HG03558 (cell line): ENCODE results near the gene XRCC6.
A peak's percentile ranks its signal among the peaks of the same experiment; 100 is the strongest.
"Not testable (repeated sequence)": the region's sequence is repeated elsewhere in the genome, so short reads cannot be mapped to it uniquely, and the experiment has no call there.

ENCODE experiments used
- ATAC-seq: cut with Tn5 transposase; IDR thresholded peaks from one replicate; pipeline ENCODE4 v1.9.1; 2021; ENCODE audit warnings: moderate number of reproducible peaks; ENCODE audit not compliant: unreplicated experiment; ENCODE audit errors: extremely low read depth

XRCC6 gene

DNA sequence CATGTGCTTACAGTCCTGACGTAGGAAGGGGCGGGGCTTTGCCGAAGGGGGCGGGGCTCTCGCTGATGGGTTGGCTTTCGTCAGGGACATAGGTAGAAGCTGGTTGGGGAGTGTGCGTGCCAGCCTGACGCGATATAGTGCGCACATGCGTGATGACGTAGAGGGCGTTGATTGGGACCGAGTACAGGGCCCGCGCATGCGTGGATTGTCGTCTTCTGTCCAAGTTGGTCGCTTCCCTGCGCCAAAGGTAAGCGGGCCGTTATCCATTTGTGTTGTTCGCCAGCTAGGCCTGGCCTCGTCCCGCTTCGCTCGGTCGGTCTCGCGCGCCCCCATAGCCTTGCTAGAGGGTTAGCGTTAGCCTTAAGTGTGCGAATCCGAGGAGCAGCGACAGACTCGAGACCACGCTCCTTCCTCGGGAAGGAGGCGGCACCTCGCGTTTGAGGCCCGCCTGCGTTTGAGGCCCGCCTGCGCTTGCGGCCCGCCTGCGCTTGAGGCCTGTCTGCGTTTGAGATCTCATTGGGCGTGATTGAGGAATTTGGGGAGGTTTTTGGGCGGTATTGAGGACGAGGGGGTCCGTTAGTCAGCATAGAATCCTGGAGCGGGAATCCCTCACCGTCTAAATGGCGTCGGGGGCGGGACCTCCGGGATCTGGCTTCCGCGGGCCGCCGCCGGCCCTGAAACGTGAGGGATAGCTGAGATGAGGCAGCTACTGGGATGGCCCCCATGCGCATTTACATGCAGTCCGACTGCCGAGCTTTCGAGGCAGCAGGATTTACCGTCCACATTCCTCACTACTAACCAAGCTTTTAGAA lies at the start of gene XRCC6:
XRCC6 (plus strand) TSS at position 197 of the 812 bp plus-strand sequence. CDS start 710 bp downstream, outside the sequence.
- no peak for ATAC-seq

DNA sequence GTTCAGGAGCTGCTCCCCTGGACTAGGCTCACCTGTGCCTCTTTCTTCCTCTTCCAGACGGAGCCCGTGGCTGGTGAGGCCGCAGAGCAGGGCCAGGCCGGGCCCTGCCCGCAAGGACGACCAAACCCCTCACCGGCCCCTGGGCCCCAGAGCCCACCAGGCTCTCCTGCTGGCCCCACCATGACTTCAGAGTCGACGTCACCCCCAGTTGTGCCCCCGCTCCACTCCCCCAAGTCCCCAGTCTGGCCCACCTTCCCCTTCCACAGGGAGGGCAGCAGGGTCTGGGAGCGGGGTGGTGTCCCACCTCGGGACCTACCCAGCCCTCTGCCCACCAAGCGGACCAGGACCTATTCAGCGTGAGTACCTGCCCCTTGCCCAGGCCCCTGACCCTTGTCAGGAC lies 49.3 kb upstream of the XRCC6 start:
- no peak for ATAC-seq

DNA sequence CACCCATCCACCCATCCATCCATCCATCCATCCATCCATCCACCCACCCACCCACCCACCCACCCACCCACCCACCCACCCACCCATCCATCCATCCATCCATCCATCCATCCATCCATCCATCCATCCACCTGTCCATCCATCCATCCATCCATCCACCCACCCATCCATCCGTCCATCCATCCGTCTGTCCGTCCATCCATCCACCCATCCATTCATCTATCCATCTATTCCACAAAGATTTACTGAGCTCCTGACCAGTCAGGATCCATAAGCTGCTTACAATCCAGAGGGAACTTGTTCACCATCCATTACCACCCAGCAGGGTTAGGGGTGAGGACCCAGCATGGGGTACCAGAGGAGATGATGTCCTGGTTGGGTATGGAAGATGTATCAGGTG lies 48.8 kb upstream of the XRCC6 start:
- not testable (repeated sequence) for ATAC-seq

DNA sequence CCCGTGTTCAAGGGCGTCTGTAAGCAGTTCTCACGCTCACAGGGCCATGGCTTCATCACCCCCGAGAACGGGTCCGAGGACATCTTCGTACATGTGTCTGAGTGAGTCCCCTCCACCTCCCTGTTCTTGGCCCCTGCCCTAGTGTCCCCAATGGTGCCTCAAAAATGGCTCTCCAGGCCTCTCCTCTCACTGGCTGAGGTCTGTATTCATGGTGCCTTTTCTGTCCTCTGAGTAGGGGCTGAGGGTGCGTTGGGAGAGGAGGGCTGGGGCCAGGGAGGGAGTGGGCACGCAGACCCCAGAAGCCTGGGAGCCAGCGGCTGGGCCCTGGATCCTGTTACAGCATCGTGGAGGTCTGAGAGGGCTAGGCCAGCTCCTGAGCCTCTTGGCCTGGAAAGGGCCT lies 47.4 kb upstream of the XRCC6 start:
- ATAC-seq: no peak

DNA sequence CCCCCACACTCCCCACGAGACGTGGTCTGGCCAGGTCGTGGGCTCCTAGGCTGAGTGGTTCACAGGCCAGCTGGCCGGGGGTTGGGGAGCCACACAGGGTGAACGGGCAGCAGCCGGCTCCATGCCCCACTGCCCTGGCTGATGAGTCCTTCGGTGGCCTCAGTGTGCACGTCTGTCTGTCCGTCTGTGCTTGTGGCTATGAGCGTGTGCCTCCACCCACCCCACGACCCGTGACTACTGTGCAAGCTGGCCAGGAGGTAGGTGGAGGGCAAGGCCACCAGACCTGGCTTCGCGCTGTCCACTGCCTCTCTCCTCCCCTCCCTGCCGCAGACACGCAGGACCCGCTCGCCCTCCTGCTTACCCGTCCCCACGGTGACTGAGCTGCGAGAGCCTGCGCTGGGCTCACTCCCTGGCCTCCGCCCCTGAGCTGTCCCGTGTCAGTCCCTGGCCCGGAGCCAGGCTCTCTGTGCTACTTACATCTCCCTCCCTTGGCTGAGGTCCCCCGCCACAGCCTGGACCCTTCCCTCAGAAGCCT lies 46.2 kb upstream of the XRCC6 start:
- no peak for ATAC-seq

DNA sequence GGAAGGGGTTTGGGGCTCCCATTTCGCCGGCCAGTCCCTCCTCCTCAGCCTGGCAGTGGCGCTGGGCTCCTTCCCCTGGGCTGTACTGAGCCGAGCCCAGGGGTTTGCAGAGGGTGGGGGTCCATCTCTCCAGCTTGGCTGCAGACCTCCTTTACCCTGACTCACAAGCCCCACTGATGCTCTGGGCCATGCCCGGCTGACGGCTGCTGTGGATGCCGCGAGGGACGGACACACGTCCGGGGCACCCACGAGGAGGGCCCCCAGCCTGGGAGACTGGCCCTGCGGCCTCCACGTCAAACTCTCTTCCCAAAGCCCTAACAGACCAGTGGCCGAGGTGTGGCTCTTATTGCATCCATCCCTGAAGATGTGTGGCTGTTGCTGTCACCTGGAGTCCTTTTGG lies 45.6 kb upstream of the XRCC6 start:
- no peak for ATAC-seq

DNA sequence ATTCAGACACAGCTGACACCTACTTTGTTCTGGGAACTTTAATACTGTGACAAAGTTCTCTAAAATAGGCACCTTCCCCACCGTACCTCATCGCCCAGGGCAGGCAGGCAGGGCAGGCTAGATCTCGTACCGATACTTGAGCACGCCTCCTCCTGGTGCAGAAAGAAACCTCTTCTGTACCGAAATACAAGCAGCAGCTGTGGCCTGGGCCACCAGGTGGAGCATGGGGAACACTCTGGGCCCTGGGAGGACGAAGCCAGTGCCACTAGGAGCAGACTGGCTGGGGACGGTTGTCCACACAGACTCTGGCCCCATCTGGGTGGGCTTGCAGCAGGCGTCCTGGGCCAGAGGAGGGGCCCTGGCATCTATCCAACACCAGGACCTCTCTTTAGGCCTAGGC lies 44.2 kb upstream of the XRCC6 start:
- no peak for ATAC-seq

DNA sequence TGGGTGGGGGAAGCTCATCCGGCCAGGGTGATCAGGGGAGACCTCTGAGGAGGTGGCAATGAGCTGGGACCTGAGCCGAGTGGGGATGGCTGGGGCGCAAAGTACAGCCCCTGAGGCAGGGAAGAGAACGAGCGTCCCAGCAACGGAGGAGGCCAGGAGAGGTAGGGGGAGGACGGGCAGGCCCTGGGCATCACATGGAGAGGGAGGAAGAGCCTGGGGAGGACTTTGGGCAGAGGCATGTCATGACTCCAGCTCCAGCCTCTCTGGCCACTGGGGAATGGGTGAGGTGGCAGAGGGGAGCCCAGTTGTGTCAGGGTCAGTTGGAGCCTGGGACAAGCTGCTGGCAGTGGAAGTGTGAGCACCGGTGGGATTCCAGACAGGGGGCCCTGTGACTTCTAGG lies 43.0 kb upstream of the XRCC6 start:
- ATAC-seq: no peak

DNA sequence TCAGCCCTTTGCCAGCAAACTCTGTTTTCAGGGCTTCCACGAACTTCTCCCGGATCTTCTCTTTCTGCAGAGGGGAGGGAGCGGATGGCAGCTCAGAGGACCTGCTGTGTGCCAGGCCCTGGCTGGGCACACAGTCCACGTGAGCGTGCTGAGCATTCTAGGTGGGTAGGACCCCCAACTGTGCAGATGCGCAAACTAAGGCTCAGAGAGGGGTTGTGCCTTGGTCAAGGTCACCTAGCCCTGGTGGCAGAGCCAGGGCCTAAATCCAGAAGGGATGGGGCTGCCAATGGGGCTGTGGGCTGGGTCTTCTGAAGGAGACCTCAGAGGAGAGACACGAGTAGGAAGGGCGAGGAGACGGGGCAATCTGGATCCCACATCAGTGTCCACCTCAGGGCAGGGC lies 42.3 kb upstream of the XRCC6 start:
- ATAC-seq: no peak

DNA sequence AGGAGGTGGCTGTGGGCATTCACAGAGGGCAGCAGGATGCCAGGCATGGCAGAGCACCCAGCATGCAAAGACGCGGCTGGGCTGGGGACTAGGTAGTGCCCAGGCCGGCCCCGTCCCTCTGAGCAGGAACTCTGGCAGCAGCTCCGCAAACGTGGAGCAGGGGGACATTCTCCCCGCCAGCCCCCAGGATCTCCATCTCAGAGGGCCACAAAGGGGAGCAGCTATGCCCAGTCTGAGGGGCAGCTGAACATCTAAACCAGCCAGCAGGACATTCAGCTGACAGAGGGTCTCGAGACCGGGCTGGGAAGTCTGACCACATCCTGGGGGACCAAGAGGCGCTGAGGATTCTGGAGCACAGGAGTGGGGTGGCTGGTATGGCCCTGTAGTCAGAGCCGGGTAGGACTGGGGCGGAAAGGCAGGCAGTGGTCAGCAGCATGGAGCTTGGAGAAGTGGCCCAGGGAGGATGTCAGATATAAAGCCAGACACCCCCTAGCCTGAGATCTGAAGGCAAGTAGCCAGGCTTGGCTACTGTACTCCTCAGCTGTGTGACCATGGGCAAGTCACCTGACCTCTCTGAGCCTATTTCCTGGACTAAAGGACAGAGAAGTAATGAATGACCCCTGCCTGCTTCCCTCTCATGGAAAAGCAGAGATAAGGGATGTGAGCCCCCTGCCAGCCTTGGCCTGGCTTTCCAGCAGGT lies 41.6 kb upstream of the XRCC6 start:
- no peak for ATAC-seq

DNA sequence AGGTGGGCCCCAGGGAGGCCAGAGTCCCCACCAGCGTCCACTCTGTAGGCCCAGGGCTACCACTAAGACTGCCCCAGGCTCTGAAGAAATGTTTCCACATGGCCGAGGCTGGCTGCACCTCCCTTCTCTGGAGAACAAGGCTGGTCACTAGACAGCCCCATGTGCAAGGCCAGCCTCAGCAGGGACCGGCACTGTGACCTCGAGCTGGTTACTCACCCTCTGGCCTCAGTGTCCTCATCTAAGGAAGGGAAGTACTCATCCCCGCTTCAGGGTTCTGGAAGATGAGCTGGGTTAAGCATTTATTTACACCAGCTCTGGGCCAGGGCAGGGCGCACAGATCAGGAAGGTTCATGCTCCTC lies 41.1 kb upstream of the XRCC6 start:
- ATAC-seq: no peak

DNA sequence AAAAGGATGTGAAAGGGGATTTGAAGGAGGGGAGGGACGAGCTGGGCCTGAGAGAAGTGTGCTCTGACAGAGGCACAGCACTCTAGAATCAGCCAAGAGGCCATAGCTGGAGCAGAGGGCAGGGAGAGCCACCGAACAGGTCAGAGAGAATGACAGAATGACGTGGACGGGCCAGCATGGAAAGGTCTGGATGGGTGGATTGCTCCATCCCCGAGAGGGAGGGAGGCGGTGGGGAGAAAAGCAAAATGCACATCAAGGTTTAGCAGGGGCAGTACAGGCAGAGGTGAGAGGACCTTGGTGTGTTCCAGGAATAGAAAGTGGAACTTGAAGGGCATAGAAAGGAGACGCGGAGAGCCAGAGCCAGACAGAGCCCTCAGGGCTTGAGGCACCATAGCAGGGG lies 38.4 kb upstream of the XRCC6 start:
- ATAC-seq: no peak

DNA sequence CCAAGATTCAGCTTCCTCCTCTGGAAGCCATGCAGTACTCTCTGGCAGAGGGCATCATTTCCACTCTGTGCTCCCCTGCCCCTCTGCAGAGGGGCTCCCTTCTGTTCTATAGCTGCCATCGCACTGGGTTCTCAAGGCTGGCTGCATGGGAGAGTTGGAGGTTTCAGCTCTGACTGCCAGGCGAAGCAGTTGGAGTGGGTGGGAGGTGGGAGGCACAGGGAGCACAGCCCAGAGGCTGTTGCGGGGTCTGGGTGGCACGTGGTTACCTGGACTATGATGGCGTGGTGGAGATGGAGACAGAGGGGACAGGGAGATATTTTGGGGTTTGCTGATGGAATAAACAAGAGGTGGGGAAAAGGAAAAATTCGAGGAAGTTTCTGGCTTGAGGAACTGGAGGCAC lies 36.2 kb upstream of the XRCC6 start:
- ATAC-seq: no peak

DNA sequence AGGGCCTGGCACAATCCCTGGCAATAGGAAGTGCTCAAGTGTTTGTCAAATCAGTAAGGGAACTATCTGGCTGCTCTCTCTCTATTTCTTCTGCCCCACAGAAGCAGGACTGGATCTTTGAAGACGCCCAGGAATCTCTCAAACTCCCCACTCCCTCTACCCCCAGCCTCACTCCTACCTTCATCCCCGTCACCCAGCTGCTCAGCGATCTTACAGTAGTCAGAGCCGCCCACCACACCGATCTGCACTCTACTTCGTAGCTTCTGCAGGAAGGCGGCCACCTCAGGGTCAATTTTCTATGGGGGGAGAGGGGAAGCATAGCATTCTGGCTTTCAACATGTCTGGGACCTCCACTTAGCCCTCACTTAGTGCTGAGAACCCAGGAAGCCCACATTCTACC lies 35.2 kb upstream of the XRCC6 start:
- no peak for ATAC-seq

DNA sequence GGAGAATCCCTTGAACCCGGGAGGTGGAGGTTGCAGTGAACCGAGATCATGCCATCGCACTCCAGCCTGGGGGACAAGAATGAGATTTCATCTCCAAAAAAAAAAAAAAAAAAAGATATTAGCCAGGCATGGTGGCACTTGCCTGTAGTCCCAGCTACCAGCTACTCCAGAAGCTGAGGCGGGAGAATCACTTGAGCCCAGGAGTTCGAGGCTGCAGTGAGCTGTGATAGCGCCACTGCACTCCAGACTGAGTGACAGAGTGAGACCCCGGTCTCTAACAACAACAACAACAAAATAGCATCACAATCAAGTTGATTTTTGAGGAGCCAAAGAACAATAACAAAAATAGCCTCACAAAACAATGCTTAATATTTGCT lies 33.8 kb upstream of the XRCC6 start:
- ATAC-seq: no peak

DNA sequence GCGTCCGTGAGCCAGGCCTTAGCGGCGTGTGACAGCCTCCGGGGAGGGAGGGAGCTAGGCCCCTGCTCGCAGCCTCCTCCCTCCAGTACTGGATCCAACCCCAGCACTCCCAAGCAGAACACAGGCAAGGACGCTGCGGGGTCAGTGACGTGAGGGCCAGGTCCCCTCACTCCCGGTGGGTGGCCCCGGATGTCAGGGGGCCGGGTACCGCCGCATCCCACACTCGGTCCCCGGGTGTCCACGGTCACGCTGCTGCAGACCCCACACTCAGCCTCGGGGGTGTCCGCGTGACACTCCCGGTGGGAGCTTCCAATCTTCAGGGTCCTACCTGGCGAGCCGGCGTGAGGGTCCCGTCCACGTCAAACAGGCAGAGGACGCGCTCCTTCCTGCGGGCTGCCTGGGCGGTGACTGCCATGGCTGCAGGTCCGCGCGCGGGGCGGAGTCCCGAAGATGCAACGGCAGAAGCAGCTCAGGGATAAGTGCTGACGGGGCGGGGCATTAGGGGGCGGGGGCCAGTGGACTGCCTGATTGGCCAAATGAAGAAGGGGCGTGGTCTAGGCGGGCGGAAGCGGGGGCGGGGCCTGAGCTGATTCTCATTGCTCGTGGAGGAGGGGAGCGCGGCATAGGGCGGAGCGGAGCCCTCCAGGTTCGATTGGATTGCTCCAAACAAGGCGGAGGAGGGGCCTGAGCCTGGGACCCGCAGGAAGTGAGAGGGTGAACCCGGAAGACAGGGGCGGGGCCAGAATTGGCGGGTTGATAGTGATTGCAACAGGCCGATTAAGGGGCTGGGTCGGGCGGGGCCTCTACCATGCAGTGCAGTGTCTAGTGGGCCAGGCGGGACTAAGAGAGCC lies 31.5 kb upstream of the XRCC6 start, which contains the start of gene PMM1:
PMM1 (minus strand) TSS at position 450 of the 851 bp plus-strand sequence; CDS start at position 415, 35 bp downstream.
- ATAC-seq: peak; percentile 74

DNA sequence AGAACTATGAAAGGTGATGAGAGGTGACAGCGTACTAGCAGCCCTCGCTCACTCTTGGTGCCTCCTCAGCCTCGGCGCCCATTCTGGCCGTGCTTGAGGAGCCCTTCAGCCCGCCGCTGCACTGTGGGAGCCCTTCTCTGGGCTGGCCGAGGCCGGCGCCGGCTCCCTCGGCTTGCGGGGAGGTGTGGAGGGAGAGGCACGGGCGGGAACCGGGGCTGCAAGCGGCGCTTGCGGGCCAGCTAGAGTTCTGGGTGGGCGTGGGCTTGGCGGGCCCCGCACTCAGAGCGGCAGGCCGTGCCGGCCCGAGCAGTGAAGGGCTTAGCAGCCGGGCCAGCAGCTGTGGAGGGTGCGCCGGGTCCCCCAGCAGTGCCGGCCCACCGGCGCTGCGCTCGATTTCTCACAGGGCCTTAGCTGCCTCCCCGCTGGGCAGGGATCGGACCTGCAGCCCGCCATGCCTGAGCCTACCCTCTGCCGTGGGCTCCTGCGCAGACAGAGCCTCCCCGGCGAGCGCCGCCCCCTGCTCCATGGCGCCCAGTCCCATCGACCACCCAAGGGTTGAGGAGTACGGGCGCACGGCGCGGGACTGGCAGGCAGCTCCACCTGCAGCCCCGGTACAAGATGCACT lies 27.6 kb upstream of the XRCC6 start:
- ATAC-seq: not testable (repeated sequence)

DNA sequence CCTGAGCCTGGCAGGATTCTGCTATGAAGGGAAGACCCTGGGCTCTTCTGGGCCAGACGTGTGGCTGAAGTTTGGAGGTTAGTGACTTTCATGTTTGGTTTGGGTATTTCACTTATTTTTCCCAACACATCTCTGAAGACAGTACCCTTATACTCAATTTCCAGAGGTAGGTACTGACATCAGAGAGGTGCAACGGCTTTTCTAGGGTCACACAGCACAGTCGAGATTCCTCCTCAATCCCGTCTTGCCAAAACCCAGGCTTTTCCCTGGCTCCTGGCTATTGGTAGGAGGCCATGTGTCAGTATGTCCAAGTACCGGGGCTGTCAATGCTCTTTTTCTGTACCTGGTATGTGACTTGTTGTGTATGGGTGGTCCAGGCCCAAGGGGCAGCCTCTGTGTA lies 25.4 kb upstream of the XRCC6 start:
- ATAC-seq: no peak

DNA sequence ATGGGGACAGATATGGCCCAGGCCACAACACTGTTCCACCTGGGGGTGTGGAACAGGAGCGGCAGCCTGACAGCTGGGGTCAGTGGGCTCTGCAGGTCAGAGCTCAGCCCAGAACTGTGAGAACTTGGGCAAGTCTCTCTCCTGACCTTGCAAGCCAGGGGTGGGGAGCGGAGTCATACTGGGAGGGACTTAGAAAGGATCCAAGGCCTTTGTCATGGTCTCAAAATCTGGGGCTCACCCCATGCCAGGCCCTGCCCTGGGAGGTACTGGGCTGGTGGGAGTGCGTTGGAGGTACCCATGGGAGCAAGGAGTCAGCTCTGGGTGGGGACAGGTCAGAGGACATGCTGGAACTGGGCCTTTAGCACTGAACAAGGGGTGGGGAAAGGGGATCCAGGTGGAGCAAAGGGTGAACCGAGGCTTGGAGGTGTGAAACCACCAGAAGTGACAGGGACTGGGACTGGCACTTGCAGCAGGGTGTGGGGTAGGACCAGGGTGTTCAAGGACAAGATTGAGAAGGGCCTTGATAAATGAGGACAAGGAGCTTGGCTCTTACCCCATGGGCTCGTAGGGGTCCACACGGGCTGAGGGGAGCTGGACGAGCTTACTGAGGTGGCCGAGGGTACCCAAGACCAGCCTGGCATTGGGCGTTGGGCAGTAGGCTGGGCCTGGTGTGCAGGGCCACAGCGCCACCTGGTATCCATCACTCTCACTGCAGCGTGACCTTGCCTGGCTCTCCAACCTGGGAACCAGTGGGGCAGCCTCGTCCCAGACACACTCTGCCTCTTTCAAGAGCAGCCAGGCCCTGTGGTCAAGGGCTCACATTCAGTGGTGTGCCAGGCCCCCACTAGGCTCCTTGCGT lies 24.1 kb upstream of the XRCC6 start:
- no peak for ATAC-seq
